HG03342 (cell line): ENCODE measurements around the gene KLB.
"Not testable (repeated sequence)": the region's sequence is repeated elsewhere in the genome, so short reads cannot be mapped to it uniquely, and the experiment has no call there.

Source experiments
- ATAC-seq: cut with Tn5 transposase; IDR thresholded peaks from one replicate; pipeline ENCODE4 v1.9.1; 2021; ENCODE audit warnings: mild to moderate bottlenecking, moderate library complexity; ENCODE audit not compliant: unreplicated experiment

The KLB gene

GRCh38 chr4:39406763-39407583, at the start of gene KLB:
TSS of gene KLB (plus strand) at chr4:39406930. CDS start at chr4:39406950, 20 bp downstream.
- no peak for ATAC-seq

- ATAC-seq: peak; percentile 38
Observed at GRCh38 chr4:39357002-39357401, 49.7 kb upstream of the KLB start.

- ATAC-seq: peak; percentile 42
Observed at GRCh38 chr4:39360611-39361010, 46.1 kb upstream of the KLB start.

- ATAC-seq: no peak
Observed at GRCh38 chr4:39362827-39363226, 43.9 kb upstream of the KLB start.

- ATAC-seq: no peak
Observed at GRCh38 chr4:39363773-39364393, 42.8 kb upstream of the KLB start.

GRCh38 chr4:39365360-39365759, 41.4 kb upstream of the KLB start:
- no peak for ATAC-seq

GRCh38 chr4:39365830-39366771, 40.6 kb upstream of the KLB start, which contains the start of gene RFC1:
TSS of gene RFC1 (minus strand) at chr4:39366362. CDS start at chr4:39366241, 121 bp downstream.
- ATAC-seq: peak; percentile 77

- no peak for ATAC-seq
Observed at GRCh38 chr4:39367166-39367565, 39.6 kb upstream of the KLB start.

- ATAC-seq: no peak
Observed at GRCh38 chr4:39369301-39369700, 37.4 kb upstream of the KLB start.

GRCh38 chr4:39371209-39371608, 35.5 kb upstream of the KLB start:
- ATAC-seq: not testable (repeated sequence)

- ATAC-seq: no peak
Observed at GRCh38 chr4:39375478-39375877, 31.3 kb upstream of the KLB start.

- ATAC-seq: no peak
Observed at GRCh38 chr4:39383690-39384089, 23.0 kb upstream of the KLB start.

GRCh38 chr4:39384563-39384962, 22.2 kb upstream of the KLB start:
- ATAC-seq: no peak

GRCh38 chr4:39390603-39391002, 16.1 kb upstream of the KLB start:
- no peak for ATAC-seq

GRCh38 chr4:39394706-39395105, 12.0 kb upstream of the KLB start:
- ATAC-seq: no peak

- not testable (repeated sequence) for ATAC-seq
Observed at GRCh38 chr4:39401640-39402039, 5.1 kb upstream of the KLB start.

GRCh38 chr4:39407584-39407885, 805 bp downstream of the KLB start:
- ATAC-seq: no peak

GRCh38 chr4:39410415-39410814, 3.7 kb downstream of the KLB start:
- ATAC-seq: no peak

- not testable (repeated sequence) for ATAC-seq
Observed at GRCh38 chr4:39411561-39411960, 4.8 kb downstream of the KLB start.

- no peak for ATAC-seq
Observed at GRCh38 chr4:39415678-39416283, 9.1 kb downstream of the KLB start.

GRCh38 chr4:39422247-39422646, 15.5 kb downstream of the KLB start:
- ATAC-seq: no peak
